MM.1S (cell line): Measurements from ENCODE around the gene ARFGEF2.
A peak's percentile ranks its signal among the peaks of the same experiment; 100 is the strongest.

ENCODE experiments used
- DNase-seq: peaks from one replicate; pipeline ENCODE4 v3.0.0-alpha.2; 2015
- H2AFZ ChIP-seq: fragments of 300-600 bp; sonication (generic); 2 replicates; pipeline ENCODE4 v1.6.0; 2016; ENCODE audit warnings: antibody characterized with exemption, low read length
- H3F3A ChIP-seq: fragments of 300-600 bp; sonication (generic); 2 replicates; pipeline ENCODE4 v1.6.1; 2016; ENCODE audit warnings: mild to moderate bottlenecking, antibody characterized with exemption, low read length, moderate library complexity, mixed read lengths; ENCODE audit not compliant: insufficient read depth
- H3K27ac ChIP-seq: fragments of 300-600 bp; sonication (generic); 2 replicates; pipeline ENCODE4 v1.5.1; 2016; ENCODE audit warnings: mild to moderate bottlenecking, low read length
- H3K27me3 ChIP-seq: fragments of 300-600 bp; sonication (generic); replicated peaks from 2 replicates; pipeline ENCODE4 v1.6.0; 2016; ENCODE audit warnings: low read length; ENCODE audit not compliant: insufficient read depth
- H3K36me3 ChIP-seq: fragments of 300-600 bp; sonication (generic); replicated peaks from 2 replicates; pipeline ENCODE4 v1.6.1; 2016; ENCODE audit warnings: mild to moderate bottlenecking, low read length, mixed read lengths; ENCODE audit not compliant: insufficient read depth
- H3K4me1 ChIP-seq: fragments of 300-600 bp; sonication (generic); 2 replicates; pipeline ENCODE4 v1.6.1; 2016; ENCODE audit warnings: low read length, mixed read lengths
- H3K4me2 ChIP-seq: fragments of 300-600 bp; sonication (generic); 2 replicates; pipeline ENCODE4 v1.6.0; 2016; ENCODE audit warnings: low read depth, low read length
- H3K4me3 ChIP-seq: fragments of 300-600 bp; sonication (generic); 2 replicates; pipeline ENCODE4 v1.5.1; 2016; ENCODE audit warnings: low read length, mixed read lengths
- H3K79me2 ChIP-seq: fragments of 300-600 bp; sonication (generic); 2 replicates; pipeline ENCODE4 v1.6.1; 2016; ENCODE audit warnings: mixed run types, low read length, mixed read lengths
- H3K9ac ChIP-seq: fragments of 300-600 bp; sonication (generic); 2 replicates; pipeline ENCODE4 v1.6.1; 2016; ENCODE audit warnings: low read length, mixed read lengths
- H3K9me2 ChIP-seq: fragments of 300-600 bp; sonication (generic); replicated peaks from 2 replicates; pipeline ENCODE4 v1.6.1; 2016; ENCODE audit warnings: mild to moderate bottlenecking, low read length, mixed read lengths; ENCODE audit not compliant: insufficient read depth
- H3K9me3 ChIP-seq: fragments of 300-600 bp; sonication (generic); replicated peaks from 2 replicates; pipeline ENCODE4 v1.6.1; 2016; ENCODE audit warnings: mild to moderate bottlenecking, low read length, mixed read lengths; ENCODE audit not compliant: insufficient read depth
- H4K20me1 ChIP-seq: fragments of 300-600 bp; sonication (generic); 2 replicates; pipeline ENCODE4 v1.6.1; 2016; ENCODE audit warnings: mild to moderate bottlenecking, low read length, moderate library complexity, mixed read lengths; ENCODE audit not compliant: insufficient read depth
- EZH2 ChIP-seq: fragments of 300-600 bp; sonication (generic); optimal IDR thresholded peaks from 2 replicates; pipeline ENCODE3; 2017; ENCODE audit warnings: low read depth, mild to moderate bottlenecking, antibody characterized with exemption, low read length, mixed read lengths
- EZH2phosphoT487 ChIP-seq: fragments of 300-600 bp; sonication (generic); IDR thresholded peaks from 2 replicates; pipeline ENCODE4 v1.6.1; 2018; ENCODE audit warnings: antibody characterized with exemption, low read length
- TF ChIP-seq, protein P1 (sequence below): fragments of 300-600 bp; sonication (generic); IDR thresholded peaks from 2 replicates; pipeline ENCODE4 v1.5.1; 2016; ENCODE audit warnings: antibody characterized with exemption, low read length, mixed read lengths

Gene ARFGEF2

DNA sequence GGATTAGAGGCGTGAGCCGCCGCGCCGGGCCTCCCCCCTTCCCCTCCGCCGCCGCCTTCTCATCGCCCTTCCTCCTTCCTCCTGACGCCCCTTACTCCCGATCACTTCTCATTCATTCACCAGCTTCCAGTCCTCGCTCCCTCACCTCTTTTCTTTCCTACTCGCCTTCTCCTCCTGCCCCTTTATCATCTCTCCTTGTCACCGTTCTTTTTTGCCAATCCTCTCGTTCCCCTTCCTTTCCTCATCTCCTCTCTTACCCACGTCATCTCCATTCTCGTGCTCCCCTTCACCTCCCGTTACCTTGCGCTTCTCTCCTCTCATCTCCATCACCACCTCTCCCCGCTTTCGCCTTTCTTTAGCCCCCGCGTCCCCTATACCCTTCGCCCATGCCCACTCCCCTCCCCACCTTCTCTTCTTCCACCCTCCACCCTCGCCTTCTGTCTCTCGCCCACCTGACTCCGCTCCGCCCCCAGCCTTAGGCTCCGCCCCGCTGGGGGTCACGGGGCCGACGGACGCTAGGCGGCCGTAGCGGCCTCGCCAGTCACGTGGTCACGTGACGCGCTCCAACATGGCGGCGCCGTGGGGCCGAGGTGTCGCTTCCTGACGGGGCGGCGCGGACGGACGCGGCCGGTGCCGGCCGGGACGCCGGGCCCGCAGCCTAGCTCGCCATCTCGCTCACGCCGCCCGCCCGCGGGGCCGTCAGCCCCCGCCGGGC, at the start of gene ARFGEF2:
ARFGEF2 (plus strand) TSS at position 544 of the 715 bp plus-strand sequence. CDS start 179 bp downstream, outside the sequence.
- peak within 1 kb of the TSS; percentile 80 for H3K4me3 ChIP-seq
- peak within 1 kb of the TSS; percentile 83 for H3K27ac ChIP-seq
- H3K9ac ChIP-seq, result peak within 1 kb of the TSS; percentile 86
- peak within 1 kb of the TSS; percentile 94 for H2AFZ ChIP-seq
- peak within 1 kb of the TSS; percentile 84 for H3K4me2 ChIP-seq
- H3K27me3 ChIP-seq, result no peaks in the 10 kb centered on the region
- no peaks in the 10 kb centered on the region for H3K9me3 ChIP-seq
- peaks cover 4% of the 10 kb centered on the region; the same call in 1 of the 2 replicates for H4K20me1 ChIP-seq
- peaks cover 48% of the 10 kb centered on the region for H3K79me2 ChIP-seq
- no peaks in the 10 kb centered on the region for H3K36me3 ChIP-seq
- peaks cover 25% of the 10 kb centered on the region for H3K4me1 ChIP-seq
- no peaks in the 10 kb centered on the region for H3K9me2 ChIP-seq
- TF ChIP-seq EZH2, result no peak
- TF ChIP-seq, protein P1, sequence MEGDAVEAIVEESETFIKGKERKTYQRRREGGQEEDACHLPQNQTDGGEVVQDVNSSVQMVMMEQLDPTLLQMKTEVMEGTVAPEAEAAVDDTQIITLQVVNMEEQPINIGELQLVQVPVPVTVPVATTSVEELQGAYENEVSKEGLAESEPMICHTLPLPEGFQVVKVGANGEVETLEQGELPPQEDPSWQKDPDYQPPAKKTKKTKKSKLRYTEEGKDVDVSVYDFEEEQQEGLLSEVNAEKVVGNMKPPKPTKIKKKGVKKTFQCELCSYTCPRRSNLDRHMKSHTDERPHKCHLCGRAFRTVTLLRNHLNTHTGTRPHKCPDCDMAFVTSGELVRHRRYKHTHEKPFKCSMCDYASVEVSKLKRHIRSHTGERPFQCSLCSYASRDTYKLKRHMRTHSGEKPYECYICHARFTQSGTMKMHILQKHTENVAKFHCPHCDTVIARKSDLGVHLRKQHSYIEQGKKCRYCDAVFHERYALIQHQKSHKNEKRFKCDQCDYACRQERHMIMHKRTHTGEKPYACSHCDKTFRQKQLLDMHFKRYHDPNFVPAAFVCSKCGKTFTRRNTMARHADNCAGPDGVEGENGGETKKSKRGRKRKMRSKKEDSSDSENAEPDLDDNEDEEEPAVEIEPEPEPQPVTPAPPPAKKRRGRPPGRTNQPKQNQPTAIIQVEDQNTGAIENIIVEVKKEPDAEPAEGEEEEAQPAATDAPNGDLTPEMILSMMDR, result no peak
- no peak for TF ChIP-seq EZH2phosphoT487
- peak; percentile 96 for DNase-seq
- peaks cover 37% of the 10 kb centered on the region for H3F3A ChIP-seq

DNA sequence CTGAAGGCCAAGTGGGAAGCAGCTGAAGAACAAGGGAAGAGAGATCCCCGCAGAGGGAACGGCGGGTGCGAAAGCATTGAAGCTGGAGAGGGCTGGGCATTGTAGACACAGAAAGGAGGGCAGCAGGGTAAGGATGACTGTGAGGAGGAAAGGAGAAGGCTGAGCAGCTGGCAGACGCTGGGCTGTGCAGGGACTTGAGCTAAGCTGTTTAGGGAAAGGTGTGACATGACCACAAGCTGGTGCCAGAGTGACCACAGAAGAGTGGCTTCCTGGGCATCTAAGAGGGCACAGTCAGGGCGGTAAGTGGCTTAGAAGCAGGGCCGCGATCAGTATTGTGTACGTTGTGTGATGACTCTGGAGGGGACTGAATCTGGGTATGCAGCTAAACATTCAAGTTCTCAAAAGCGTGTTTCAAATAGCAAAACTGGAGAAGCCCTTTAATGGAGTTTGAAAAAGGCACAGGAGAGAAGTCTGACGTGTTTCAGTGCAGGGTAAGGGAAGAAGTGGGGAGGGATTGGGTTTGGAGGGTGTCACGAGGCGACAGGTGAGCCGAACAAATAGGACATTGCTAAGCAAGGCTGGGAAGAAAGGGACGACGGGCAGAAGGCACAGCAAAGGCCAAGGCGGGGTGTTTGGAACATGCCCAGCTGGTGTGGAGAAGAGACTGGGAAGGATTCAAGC, 46.1 kb upstream of the ARFGEF2 start:
- Histone ChIP-seq H3K36me3 (no peaks in the 10 kb centered on the region), H2AFZ (no peak overlapping the region), H3K27me3 (no peaks in the 10 kb centered on the region), H3K79me2 (no peaks in the 10 kb centered on the region), H3K9me3 (no peaks in the 10 kb centered on the region), H4K20me1 (no peaks in the 10 kb centered on the region), H3K27ac (no peak overlapping the region), H3K9ac (no peak overlapping the region), H3K4me3 (no peak overlapping the region), H3K4me2 (no peak overlapping the region), H3K9me2 (no peaks in the 10 kb centered on the region), H3F3A (no peaks in the 10 kb centered on the region), H3K4me1 (no peaks in the 10 kb centered on the region)
- TF ChIP-seq, protein P1, result no peak
- TF ChIP-seq EZH2phosphoT487 (no peak), EZH2 (no peak)
- DNase-seq, result no peak

DNA sequence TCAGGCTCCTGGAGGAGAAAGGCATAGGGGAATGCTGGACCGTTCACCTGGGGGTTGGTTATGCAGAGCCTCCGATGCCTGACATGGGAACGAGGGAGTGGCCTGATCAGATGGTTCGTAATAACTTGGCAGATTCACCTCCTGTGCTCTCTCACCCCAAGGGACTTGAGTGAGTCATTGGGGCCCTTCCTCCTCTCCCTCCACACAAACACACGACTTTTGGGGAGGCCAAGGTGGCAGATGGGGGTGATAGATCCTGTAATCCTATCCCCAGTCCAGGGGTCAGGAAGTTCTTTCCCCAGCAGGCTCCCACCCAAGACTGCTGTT, 45.6 kb upstream of the ARFGEF2 start:
- H2AFZ ChIP-seq, result no peak overlapping the region
- no peak overlapping the region for H3K9ac ChIP-seq
- no peaks in the 10 kb centered on the region for H4K20me1 ChIP-seq
- H3K9me2 ChIP-seq, result no peaks in the 10 kb centered on the region
- no peak overlapping the region for H3K27ac ChIP-seq
- H3K9me3 ChIP-seq, result no peaks in the 10 kb centered on the region
- no peak overlapping the region for H3K4me3 ChIP-seq
- H3K79me2 ChIP-seq, result no peaks in the 10 kb centered on the region
- no peaks in the 10 kb centered on the region for H3K36me3 ChIP-seq
- TF ChIP-seq, protein P1, result no peak
- TF ChIP-seq EZH2, result no peak
- TF ChIP-seq EZH2phosphoT487, result no peak
- H3K27me3 ChIP-seq, result no peaks in the 10 kb centered on the region
- H3K4me1 ChIP-seq, result no peaks in the 10 kb centered on the region
- DNase-seq, result no peak
- no peak overlapping the region for H3K4me2 ChIP-seq
- no peaks in the 10 kb centered on the region for H3F3A ChIP-seq
